GM23338 (cell line): ENCODE measurements around the gene CFAP299. TPM values are rescaled to one million over a fixed set of nuclear protein-coding genes. Genes with fewer than 3 reads are reported as not detected.

Experiments used
- ATAC-seq: fragments of 200-7000 bp; cut with Tn5 transposase; 3 replicates; pipeline ENCODE4 v1.9.1; 2020
- DNase-seq: peaks from one replicate; pipeline ENCODE4 v3.0.0-alpha.2; 2015; ENCODE audit warnings: low spot score
- H2AFZ ChIP-seq: fragments of 200-600 bp; sonication (generic); 2 replicates; pipeline ENCODE4 v1.8.0; 2016; ENCODE audit warnings: antibody characterized with exemption, mild to moderate bottlenecking, moderate library complexity
- H3F3A ChIP-seq: fragments of 200-600 bp; sonication (generic); replicated peaks from 2 replicates; pipeline ENCODE4 v1.8.0; 2017; ENCODE audit warnings: antibody characterized with exemption, mixed run types, low read depth
- H3K27ac ChIP-seq: fragments of 200-600 bp; sonication (generic); 2 replicates; pipeline ENCODE4 v1.6.1; 2016; ENCODE audit warnings: low read depth
- H3K27me3 ChIP-seq: fragments of 200-600 bp; sonication (generic); 2 replicates; pipeline ENCODE4 v1.8.0; 2016; ENCODE audit warnings: mild to moderate bottlenecking, mixed run types, moderate library complexity; ENCODE audit not compliant: insufficient read depth
- H3K36me3 ChIP-seq: fragments of 200-600 bp; sonication (generic); 2 replicates; pipeline ENCODE4 v1.8.0; 2016; ENCODE audit warnings: mild to moderate bottlenecking; ENCODE audit not compliant: insufficient read depth
- H3K4me1 ChIP-seq: fragments of 200-600 bp; sonication (generic); 2 replicates; pipeline ENCODE4 v1.8.0; 2016; ENCODE audit warnings: mild to moderate bottlenecking, moderate library complexity; ENCODE audit not compliant: insufficient read depth
- H3K4me2 ChIP-seq: fragments of 200-600 bp; sonication (generic); 2 replicates; pipeline ENCODE4 v1.7.1; 2017; ENCODE audit warnings: mixed run types
- H3K4me3 ChIP-seq: fragments of 200-600 bp; sonication (generic); 2 replicates; pipeline ENCODE4 v1.6.1; 2016; ENCODE audit warnings: mixed run types
- H3K79me2 ChIP-seq: fragments of 200-600 bp; sonication (generic); replicated peaks from 2 replicates; pipeline ENCODE4 v1.8.0; 2017; ENCODE audit warnings: mild to moderate bottlenecking; ENCODE audit not compliant: insufficient read depth
- H3K9me2 ChIP-seq: fragments of 200-600 bp; sonication (generic); 2 replicates; pipeline ENCODE4 v1.8.0; 2017; ENCODE audit not compliant: insufficient read depth
- H4K20me1 ChIP-seq: fragments of 200-600 bp; sonication (generic); replicated peaks from 2 replicates; pipeline ENCODE4 v1.8.0; 2017; ENCODE audit warnings: mild to moderate bottlenecking; ENCODE audit not compliant: insufficient read depth
- H3K27ac Mint-ChIP-seq: 2 replicates; pipeline ENCODE4 v1.8.0; 2020; ENCODE audit warnings: inconsistent platforms, mild to moderate bottlenecking, moderate library complexity, mixed read lengths
- H3K27me3 Mint-ChIP-seq: 3 replicates; pipeline ENCODE4 v1.8.0; 2022; ENCODE audit warnings: low read depth, mild to moderate bottlenecking, moderate library complexity, mixed read lengths, inconsistent platforms; ENCODE audit not compliant: insufficient read depth, poor library complexity
- H3K36me3 Mint-ChIP-seq: 3 replicates; pipeline ENCODE4 v1.8.0; 2021; ENCODE audit warnings: low read depth, mild to moderate bottlenecking, inconsistent platforms, moderate library complexity, mixed read lengths
- H3K4me1 Mint-ChIP-seq: 3 replicates; pipeline ENCODE4 v1.8.0; 2020; ENCODE audit warnings: mild to moderate bottlenecking, inconsistent platforms, mixed read lengths
- H3K4me3 Mint-ChIP-seq: 3 replicates; pipeline ENCODE4 v1.8.0; 2021; ENCODE audit warnings: moderate library complexity, mild to moderate bottlenecking, inconsistent platforms, mixed read lengths
- H3K9me3 Mint-ChIP-seq: 3 replicates; pipeline ENCODE4 v1.8.0; 2020; ENCODE audit warnings: moderate library complexity, mild to moderate bottlenecking, inconsistent platforms, mixed read lengths
- CREB1 ChIP-seq: fragments of 250-450 bp; sonication (Bioruptor Pico); IDR thresholded peaks from 2 replicates; pipeline ENCODE4 v1.5.0; 2020; ENCODE audit warnings: low read depth, mild to moderate bottlenecking, moderate library complexity
- CTCF ChIP-seq, 2 experiments: fragments of 200-600 bp in 1 of 2; sonication (generic) in 1 of 2; conservative IDR thresholded peaks; 2 replicates each; pipeline versions ENCODE4 v1.5.1 to v1.6.1; 2016 to 2017; ENCODE audit warnings: antibody characterized with exemption in 2 of 2, low read depth in 2 of 2, mild to moderate bottlenecking in 2 of 2, moderate library complexity in 1 of 2
- ETS1 ChIP-seq: IDR thresholded peaks from 2 replicates; pipeline ENCODE4 v1.6.1; 2016; ENCODE audit warnings: antibody characterized with exemption
- EZH2 ChIP-seq: fragments of 200-600 bp; sonication (generic); IDR thresholded peaks from one replicate; pipeline ENCODE4 v1.8.0; 2017; ENCODE audit warnings: antibody characterized with exemption, mild to moderate bottlenecking, low read depth; ENCODE audit not compliant: unreplicated experiment
- NANOG ChIP-seq: IDR thresholded peaks from 2 replicates; pipeline ENCODE4 v1.6.1; 2016; ENCODE audit warnings: antibody characterized with exemption, borderline replicate concordance
- POLR2AphosphoS5 ChIP-seq: IDR thresholded peaks from 2 replicates; pipeline ENCODE4 v1.6.1; 2016; ENCODE audit warnings: antibody characterized with exemption, low read depth
- REST ChIP-seq: IDR thresholded peaks from one replicate; pipeline ENCODE4 v1.6.1; 2018; ENCODE audit warnings: antibody characterized with exemption; ENCODE audit not compliant: unreplicated experiment
- STAT1 ChIP-seq: IDR thresholded peaks from one replicate; pipeline ENCODE4 v1.6.1; 2016; ENCODE audit warnings: antibody characterized with exemption; ENCODE audit not compliant: unreplicated experiment
- ZNF331 ChIP-seq: fragments of 250-450 bp; sonication (Bioruptor Pico); IDR thresholded peaks from 2 replicates; pipeline ENCODE4 v1.5.0; 2020; ENCODE audit warnings: low read depth, mild to moderate bottlenecking, moderate library complexity
- ZNF462 ChIP-seq: fragments of 250-450 bp; sonication (Bioruptor Pico); IDR thresholded peaks from 2 replicates; pipeline ENCODE4 v1.5.0; 2020; ENCODE audit warnings: mild to moderate bottlenecking, moderate library complexity
- polyA plus RNA-seq: library from polyadenylated mRNA; unstranded; fragments of >200 nt; fragmentation: Nextera tagmentation; extraction: Ambion mirVana; gene quantifications from 2 replicates; pipeline ENCODE4 v1.2.1, GENCODE V29; 2016
- total RNA-seq: library from RNA; depleted of rRNA; stranded (reverse); fragments of >200 nt; shearing (Covaris generic); gene quantifications from 2 replicates; pipeline ENCODE4 v1.2.3, GENCODE V29; 2014

CFAP299 gene
- total and polyA plus RNA-seq, 2 experiments from 2014 or later: not detected

GRCh38 chr4:80631861-80632260 is 296.3 kb downstream of the CFAP299 start:
- no peaks in the 10 kb centered on the region for H3K4me1 Mint-ChIP-seq
- Histone ChIP-seq H2AFZ (no peak overlapping the region), H3K79me2 (no peaks in the 10 kb centered on the region), H3K4me2 (no peak overlapping the region), H3K36me3 (no peaks in the 10 kb centered on the region), H3K27ac (no peak overlapping the region), H4K20me1 (no peaks in the 10 kb centered on the region), H3F3A (no peaks in the 10 kb centered on the region), H3K27me3 (no peaks in the 10 kb centered on the region), H3K4me1 (no peaks in the 10 kb centered on the region), H3K9me2 (no peaks in the 10 kb centered on the region), H3K4me3 (no peak overlapping the region)
- H3K27ac Mint-ChIP-seq: no peak overlapping the region
- H3K36me3 Mint-ChIP-seq: peaks cover 3% of the 10 kb centered on the region; the same call in 1 of the 3 replicates
- DNase-seq (no peak), ATAC-seq (no peak)
- H3K9me3 Mint-ChIP-seq: peaks cover 3% of the 10 kb centered on the region; the same call in 2 of the 3 replicates
- H3K27me3 Mint-ChIP-seq: peaks cover 3% of the 10 kb centered on the region
- TF ChIP-seq POLR2AphosphoS5 (no peak), ZNF331 (CRISPR knock-in tag) (no peak), ETS1 (no peak), REST (no peak), ZNF462 (CRISPR knock-in tag) (no peak), STAT1 (no peak), NANOG (no peak), EZH2 (no peak), CREB1 (CRISPR knock-in tag) (no peak), CTCF (conservative IDR thresholded peaks at IDR 0.05; ENCODE audit: low read depth in 2 of 2) (no peak)
- H3K4me3 Mint-ChIP-seq: no peak overlapping the region
